Uterine smooth muscle cell (primary cell): ENCODE data around the gene SLBP. TPM values are rescaled to one million over a fixed set of nuclear protein-coding genes. Genes with fewer than 3 reads are reported as not detected.

Experiments
- total RNA-seq: library from RNA; depleted of rRNA; stranded (reverse); fragments of >200 nt; gene quantifications from 2 replicates; pipeline ENCODE4 v1.2.3, GENCODE V29; 2014

SLBP gene
- total RNA-seq: 49.4 and 94.5 TPM in 2 replicates

DNA sequence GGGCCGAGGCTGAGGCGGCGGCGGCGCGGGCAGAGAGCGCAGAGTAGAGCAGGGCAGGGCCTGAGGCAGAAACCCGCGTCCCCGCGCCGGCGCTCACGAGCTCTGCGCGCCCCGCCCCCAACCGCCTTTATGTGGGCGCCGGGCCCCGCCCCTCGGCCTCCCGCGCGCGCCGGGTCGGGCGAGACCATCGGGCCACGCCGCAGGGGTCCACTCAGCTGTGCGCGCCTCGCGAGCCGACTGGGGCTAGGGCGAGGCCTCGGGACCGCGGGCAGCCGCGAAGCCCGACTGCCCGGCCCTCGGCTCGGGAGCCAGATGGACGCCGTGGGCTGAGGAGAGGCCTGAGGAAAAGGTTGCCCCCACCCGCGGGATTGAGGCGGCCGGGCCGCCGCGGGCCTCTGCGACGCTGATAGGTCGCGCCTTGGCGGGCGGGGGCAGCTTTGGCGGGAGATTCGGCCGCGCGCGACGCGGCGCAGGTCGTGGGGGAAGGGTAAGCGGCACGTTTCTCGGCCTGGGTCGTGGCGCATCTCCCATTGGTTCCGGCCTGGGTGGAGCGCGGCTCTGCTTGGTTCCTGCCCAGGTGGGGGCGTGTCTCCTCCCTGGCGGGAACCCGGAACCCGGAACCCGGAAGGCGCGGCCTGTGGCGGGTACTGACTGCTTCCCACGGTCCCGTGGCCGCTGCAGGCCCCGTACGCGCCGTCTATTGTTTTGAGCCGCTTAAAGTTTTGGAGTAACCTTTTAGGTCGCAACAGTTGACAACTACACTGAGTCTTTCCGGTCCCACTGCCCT lies at the start of gene SLBP:
Gene SLBP (minus strand): TSS at position 104 of the 787 bp plus-strand sequence. CDS start 131 bp downstream, outside the sequence.

DNA sequence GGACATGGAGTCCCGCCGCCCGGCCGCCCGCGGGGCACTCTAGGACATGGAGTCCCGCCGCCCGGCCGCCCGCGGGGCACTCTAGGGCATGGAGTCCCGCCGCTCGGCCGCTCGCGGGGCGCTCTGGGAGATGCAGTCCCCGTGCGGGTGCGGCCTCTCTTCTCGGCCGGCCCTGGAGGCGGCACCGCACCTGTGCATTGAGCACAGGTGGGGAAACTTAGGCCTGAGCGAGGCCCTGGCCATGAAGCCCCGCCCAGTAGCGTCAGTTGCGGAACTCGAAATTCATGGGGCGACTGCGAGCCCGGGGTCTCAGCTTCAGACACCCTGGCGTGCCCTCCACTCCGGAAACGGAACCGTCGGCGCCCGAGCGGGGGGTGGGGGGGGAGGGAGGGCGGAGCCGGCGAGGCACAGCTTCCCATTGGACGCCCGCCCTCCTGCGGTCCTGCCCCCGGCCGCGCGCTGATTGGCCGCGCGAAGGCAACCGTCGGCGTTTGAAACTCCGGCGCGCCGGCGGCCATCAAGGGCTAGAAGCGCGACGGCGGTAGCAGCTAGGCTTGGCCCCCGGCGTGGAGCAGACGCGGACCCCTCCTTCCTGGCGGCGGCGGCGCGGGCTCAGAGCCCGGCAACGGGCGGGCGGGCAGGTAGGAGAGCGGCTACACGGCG lies 9.0 kb upstream of the SLBP start, which contains the start of the genes TACC3 and TMEM129:
Gene TACC3 (plus strand): TSS at position 519 of the 663 bp plus-strand sequence. CDS start 1,901 bp downstream, outside the sequence.
Gene TMEM129 (minus strand): TSS at position 321 of the 663 bp plus-strand sequence. CDS start 486 bp downstream, outside the sequence.

GRCh38 chr4:1683736-1684505 lies 28.2 kb downstream of the SLBP start, which contains the start of gene FAM53A:
TSS of gene FAM53A (minus strand) at chr4:1684313. CDS start at chr4:1668741, 15,572 bp downstream.

Other genes starting within 250 kb of the SLBP start
- gene FAM53A, start 28.0 kb downstream of the SLBP start, total RNA-seq: 3.1 and 4.0 TPM in 2 replicates
- gene TMEM129, start 9.0 kb upstream of the SLBP start, total RNA-seq: 33.8 and 43.9 TPM in 2 replicates
- 12.9 and 46.7 TPM in 2 replicates for gene TACC3, start 9.2 kb upstream of the SLBP start, total RNA-seq
- 0.25 and 0.44 TPM in 2 replicates for gene FGFR3, start 81.0 kb upstream of the SLBP start, total RNA-seq
- gene LETM1, start 143.8 kb upstream of the SLBP start, total RNA-seq: 81.4 and 96.8 TPM in 2 replicates
- 89.1 and 144 TPM in 2 replicates for gene NSD2, start 159.1 kb upstream of the SLBP start, total RNA-seq